Stromal cell of bone marrow (primary cell): Measurements from ENCODE around the gene KCTD7.
"Not testable (repeated sequence)": the region's sequence is repeated elsewhere in the genome, so short reads cannot be mapped to it uniquely, and the experiment has no call there.

Source experiments
- DNase-seq: peaks from one replicate; pipeline ENCODE4 v3.0.0-alpha.2; 2012; ENCODE audit warnings: low read depth

KCTD7 gene

DNA sequence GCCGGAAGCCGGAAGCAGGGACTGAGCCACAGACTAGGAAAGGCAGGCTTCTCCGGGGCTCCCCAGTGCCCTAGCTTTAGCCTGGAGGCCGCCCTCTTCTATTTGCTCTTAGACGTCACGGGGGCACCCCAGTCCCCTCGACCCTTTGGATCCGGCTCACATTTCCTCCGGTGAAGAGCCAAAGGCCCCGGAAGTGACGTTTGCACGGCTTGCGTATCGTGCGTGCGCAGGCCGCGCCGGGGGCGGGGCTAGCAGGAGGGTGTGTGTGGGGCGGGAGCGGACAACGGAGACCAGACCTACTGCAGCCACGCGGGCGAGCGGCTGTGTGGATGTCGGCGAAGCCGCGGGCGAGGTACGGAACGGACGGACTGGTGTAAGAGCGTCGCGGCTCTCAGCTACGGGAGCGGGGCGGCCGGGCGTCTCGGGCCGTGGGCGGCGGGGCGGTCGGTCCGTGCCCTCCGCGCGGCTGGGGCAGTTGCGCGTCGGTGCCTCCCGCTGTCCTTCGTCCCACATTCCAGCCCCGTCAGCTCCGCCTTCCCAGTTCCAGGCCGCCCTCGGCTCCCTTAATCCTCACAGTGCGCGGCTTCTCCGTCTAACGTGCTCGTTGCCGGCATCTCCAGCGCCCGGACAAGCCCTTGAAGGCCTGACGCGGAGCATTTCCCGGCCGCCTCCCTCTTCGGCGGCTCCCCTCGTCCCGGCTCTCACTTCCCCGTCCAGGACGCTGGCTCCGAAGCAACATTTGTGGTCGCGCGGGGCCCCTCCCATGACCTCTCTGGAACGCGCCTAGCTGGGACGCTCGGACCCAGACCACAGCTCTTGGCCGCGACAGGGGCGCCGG lies 25.8 kb downstream of the KCTD7 start:
- peak; percentile 96 for DNase-seq

DNA sequence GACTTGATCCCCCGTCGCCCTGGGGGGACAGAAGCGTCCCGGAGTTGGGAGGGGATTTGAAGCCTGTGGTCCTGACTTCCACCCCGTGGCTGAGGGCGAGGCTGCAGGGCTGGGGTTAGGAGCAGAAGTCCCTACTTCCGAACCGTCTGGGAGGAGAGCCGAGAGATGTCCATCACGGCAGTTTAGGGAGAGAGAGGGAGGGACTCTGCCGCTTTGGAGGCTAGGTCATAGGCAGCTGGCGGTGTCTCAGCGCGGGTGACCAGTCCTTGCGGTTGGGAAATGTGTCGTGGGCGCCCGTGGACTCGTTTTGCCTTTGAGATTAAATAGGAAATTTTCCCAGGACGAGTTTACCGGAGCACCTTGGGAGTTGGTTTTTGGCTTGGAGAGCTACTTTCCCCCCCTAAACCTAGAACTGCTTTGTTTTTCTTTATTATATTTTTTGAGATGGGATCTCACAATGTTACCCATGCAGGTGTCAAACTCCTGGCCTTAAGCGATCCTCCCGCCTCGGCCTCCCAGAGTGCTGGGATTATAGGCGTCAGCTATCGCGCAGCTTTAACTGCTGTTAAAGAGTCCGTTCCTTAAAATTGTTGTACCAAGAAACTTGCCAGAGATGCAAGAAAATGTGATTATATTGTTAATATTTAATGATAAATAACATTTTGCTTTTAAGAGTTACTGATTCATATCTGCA lies 26.6 kb downstream of the KCTD7 start:
- not testable (repeated sequence) for DNase-seq

DNA sequence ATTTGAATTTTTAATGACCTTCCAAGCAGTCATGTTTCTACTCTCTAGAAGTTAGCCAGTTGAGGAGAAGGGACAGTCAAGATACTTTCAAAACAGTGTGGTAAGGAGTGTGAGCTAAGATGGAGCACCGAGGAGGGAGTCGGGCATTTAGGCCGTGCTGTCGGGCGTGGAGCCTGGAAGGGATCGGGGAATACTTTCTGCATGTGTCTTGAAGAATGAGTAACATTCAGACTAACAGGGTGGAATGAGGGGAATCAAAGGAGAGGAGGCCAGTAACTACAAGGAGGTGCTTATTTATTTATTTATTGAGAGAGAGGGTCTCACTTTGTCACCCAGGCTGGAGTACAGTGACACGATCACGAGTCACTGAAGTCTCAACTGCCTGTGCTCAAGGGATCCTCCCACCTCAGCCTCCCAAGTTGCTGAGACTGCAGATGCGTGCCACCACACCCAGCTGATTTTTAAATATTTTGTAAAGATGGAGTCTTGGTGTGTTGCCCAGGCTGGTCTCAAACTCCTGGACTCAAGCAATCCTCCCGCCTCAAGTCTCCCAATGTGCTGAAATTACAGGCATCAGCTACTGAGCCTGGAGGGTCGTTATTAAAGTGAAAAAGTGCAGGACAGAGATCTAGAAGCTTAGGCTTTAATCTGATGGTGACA lies 27.3 kb downstream of the KCTD7 start:
- not testable (repeated sequence) for DNase-seq

DNA sequence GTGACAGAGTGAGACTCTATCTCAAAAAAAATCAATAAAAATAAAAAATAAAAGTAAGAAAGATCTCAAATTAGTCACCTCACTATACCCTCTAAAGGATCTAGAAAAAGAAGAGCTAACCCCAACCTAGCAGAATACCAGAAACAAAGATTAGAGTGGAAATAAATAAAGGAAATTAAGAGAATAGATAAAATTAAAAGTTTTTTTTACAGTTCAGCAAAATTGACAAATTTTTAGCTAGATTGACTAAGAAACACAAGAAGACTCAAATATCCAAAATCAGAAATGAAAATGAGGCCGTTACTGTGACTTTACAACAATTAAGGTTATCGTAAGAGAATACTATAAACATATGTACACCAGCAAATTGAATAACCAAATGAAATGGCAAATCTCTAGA lies 29.1 kb downstream of the KCTD7 start:
- DNase-seq = no peak

DNA sequence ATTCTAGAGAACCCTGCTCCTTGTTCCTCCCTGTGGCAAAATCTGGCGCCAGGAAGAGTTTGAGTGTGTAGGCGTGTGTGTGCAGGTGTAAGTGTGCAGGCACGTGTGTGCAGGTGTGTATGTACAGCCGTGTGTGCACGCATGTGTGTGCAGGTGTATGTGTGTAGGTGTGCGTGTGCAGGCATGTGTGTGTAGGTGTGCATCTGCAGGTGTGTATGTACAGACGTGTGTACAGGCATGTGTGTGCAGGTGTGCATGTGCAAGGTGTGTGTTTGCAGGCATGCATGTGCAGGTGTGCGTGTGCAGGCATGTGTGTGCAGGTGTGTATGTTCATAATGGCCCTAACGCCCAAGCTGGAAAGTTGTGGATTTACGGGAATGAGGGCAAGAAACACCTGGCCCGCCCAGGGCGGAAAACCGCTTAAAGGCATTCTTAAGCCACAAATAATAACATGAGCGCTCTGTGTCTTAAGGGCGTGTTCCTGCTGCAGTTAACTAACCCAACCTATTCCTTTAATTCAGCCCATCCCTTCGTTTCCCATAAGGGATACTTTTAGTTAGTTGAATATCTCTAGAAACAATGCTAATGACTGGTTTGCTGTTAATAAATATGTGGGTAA lies 34.1 kb downstream of the KCTD7 start:
- DNase-seq = no peak

DNA sequence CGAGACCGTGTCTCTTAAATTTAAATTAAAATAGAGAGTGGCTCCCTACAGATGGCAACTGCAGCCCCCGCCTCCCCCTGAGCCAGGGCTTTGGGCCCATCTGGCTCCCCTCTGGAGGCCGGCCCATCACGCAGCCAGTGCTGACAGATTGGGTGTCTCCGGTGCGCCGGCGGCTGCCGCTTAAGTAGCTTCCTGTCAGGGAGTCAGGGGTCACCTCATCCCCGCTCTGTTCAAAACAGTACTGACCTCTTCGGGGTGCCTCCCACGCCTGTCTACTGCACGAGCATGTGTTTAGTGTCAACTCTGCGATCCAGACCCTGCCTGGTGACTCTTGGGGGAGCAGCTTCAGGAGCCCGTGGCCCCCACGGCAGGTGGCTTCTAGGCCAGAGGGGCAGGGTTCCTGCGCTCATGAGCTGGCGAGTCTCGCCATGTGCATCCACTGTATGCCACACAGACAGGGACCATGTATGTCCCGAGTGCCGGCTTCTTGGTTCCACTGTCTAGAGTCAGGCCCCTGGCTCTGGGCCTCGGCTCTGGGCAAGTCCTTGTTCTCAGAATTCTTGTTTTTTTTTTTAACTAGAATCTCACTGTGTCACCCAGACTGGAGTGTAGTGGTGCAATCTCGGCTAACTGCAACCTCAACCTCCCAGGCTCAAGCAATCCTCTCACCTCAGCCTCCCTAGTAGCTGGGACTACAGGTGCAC lies 36.1 kb downstream of the KCTD7 start:
- no peak for DNase-seq

DNA sequence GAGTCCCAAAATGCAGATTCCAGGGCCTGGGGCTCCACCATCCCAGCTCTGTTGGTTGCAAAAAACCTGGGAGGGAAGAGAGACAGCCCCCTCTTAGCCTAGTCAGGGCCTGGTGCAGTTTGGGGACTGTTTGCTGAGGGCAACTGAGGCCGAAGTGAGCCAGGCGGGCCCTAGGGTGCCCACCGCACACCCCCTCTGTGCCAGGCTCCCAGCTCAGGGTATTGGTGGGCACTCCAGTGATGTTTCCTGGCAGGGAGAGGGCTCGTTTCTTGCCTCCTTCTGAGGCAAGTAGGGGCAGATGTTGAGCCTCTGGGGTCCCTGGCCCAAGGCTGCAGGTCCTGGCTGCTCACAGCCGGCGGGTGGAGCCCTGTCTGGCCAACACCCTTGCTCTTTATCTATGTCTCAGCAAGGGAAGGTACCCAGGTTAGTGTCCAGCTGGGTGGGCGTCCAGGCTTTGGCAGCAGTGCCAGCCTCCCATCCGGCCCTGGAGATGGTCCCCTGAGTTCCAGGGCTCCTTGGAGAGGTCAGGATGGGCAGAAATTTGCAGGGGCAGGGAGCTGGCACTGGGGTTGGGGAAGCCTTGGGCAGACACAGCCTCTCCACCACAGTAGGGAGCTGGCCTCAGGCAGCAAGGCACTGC lies 37.8 kb downstream of the KCTD7 start:
- no peak for DNase-seq

DNA sequence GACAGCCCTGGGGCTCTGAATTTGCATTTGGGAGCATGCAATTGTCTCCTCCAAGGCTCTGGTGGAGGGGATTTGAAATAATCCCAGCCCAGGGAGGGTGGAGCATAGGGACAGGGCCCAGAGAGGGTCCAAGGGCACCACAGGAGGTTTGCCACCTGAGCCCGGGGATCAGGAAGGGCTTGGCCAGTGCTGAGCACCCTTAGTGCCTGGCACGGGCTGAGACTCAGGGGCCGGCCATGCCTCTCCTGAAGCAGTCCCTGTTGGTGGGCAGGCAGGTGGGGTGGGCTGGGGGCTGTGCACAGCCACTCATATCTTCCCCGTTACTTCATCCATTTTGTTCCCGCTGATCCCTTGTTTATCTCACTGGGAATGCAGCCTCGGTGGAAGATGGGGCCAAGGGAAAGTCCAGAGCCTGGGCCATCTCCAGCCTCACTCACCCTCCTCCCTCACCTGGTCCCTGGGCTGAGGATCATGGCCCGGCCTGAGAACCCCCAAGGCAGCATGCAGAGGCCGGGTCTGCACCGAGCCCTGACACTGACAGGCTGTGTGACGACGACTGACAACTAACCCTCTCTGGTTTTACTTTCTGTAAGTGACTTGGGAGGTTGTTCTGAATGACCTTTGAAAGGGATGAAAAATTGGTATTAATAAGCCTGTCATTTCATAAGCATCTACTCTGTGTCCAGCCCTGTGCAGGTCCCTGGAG lies 38.5 kb downstream of the KCTD7 start:
- no peak for DNase-seq

DNA sequence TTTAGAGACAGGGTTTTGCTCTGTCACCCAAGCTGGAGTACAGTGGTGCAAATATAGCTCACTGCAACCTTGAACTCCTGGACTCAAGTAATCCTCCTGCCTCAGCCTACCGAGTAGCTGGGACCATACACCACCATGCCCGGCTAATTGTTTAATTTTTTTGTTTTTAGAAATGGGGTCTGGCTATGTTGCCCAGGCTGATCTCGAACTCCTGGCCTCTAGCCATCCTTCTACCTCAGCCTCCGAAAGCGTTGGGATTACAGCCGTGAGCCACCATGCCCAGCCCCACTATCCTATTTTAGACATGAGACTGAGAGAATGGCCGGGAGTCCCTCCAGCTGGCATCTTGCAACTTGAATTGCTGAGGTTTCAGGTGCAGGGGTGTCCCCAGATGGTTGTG lies 39.4 kb downstream of the KCTD7 start:
- no peak for DNase-seq

DNA sequence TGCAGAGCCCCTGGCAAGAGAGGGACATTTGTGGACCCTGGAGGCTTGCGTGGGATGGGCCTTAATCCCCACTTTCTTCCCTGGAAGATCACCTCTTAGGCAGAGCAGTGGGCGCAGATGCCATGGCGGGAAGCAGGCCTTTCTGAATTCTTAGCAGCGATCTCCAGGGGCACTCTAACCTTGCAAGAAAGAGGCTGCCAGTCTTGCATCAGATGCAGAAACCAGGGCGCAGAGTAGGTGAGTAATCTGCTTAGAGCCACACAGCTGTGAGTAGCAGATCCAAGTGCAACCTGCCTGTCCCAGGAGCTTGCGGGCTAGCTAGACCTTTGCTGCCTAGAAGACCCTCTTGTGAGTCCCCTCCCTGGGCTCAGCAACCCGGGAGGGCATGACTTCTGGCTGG lies 40.0 kb downstream of the KCTD7 start:
- no peak for DNase-seq

DNA sequence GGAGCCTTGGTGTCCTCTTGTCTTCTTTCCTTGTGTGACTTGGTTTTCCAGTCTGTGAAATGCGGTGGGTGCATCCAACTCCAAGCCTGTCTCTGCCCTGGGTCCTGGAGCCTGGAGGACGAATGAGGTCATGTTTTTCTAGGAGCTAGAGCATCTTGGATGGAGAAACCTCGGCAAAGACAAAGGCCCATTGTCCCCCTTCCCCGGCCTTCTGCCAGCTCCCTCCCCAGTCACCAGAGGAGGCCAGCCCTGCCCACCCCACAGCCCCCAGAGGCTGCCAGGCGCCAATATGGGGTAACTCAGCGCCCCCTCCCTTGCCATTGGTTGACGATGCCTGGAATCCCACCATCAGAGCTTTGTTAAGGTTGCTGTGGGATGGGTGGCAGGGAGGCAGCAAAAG lies 40.4 kb downstream of the KCTD7 start:
- no peak for DNase-seq

DNA sequence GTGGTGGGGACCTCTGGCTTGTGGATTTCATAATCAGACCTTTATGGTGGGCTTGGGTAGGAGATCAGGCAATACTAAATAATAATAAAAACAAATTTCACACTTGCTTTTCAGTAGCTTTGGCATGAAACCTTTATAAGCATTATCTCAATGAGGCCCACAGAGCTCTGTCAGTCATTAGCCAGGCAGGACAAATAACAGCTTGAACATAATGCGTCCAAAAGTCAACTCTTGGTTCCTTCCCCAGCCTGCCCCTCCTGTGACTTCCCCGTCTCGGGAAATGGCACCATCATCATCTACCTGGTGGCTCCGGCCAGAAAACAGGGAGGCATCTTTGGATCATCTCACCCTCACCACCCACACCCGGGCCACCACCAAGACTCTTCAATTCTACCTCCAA lies 40.8 kb downstream of the KCTD7 start:
- no peak for DNase-seq

DNA sequence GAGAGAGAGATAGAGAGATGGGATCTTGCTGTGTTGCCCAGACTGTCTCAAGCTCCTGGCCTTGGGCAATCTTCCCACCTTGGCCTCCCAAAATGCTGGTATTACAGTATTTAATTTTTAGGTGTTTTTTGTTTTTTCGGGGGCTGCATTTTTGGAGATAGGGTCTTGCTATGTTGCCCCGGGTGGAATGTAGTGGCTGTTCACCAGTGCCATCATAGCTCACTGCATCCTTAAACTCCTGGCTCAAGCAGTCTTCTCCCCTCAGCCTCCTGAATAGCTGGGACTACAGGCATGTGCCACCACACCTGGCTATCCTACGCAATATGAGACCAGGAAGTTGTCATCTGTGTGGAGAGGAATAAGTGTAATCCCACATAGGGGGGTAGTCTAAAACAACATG lies 42.4 kb downstream of the KCTD7 start:
- DNase-seq = no peak

DNA sequence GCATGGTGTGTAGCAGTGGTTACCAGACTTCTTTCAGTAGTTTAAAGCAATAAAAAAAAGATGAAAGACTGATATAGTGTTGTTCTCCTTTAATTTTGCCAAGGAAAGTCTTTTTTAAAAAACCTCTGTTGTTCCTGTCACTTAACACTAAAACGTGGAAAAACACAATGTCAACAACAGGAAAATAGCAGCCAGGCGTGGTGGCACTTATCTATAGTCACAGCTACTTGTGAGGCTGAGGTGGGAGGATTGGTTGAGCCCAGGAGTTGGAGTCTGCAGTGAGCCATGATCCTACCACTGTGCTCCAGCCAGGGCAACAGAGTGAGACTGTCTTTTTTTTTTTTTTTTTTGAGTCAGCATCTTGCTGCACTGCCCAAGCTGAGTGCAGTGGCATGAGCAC lies 42.8 kb downstream of the KCTD7 start:
- not testable (repeated sequence) for DNase-seq

DNA sequence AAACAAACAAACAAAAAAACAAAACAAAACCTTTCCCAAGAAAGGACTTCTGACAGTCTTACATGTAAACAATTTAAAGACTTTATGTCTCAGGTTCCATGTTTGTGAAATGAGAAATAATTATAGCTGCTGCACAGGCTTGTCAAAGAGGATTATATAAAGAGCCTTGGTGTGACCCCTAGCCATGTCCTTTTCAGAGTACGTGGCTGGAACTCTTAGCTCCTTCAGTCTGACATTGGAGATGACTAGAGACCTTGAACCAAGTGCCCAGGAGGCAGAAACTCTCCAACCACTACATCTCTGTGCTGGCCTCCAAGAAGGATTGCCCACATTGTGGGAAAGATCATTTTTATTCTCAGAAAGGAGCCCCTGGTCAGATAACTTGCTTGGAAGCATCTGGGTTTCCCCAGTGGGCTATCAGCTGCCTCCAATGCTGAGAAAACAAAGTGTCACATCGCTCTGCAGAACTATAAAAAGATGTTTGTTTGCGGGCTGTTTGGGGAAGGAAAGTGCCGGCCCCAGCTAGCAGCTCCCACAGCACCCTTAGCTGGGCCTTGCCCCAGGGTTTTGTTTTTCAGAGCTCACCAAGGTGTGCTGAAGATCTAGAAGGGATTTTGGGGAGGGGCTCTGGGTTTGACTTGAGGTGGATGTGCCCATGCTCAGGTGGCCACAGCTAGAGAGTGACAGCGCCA lies 43.9 kb downstream of the KCTD7 start:
- DNase-seq = not testable (repeated sequence)

DNA sequence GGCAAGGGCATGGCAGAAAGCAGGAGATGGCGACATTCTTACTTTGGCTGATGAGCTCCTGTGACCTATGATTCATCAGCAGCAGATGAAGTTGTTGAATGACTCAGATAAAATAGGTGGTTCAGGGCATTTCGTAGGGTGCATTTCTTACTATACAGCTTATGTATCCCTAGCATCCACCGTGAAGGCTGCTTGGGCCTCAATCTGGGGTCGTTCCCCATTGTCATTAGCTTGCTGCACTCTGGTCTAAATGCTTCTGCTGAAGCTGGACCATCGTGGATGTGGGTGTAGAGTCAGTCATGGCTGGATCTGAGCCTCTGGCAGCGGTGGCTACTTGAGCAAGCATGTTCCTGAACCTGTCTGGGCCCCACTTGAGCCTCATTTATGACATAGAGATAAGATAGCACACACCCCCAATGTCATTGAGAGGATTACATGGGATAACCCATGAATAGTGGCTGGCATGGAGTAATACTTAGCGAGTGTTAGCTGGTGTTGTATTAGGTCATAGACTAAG lies 44.5 kb downstream of the KCTD7 start:
- DNase-seq = not testable (repeated sequence)

DNA sequence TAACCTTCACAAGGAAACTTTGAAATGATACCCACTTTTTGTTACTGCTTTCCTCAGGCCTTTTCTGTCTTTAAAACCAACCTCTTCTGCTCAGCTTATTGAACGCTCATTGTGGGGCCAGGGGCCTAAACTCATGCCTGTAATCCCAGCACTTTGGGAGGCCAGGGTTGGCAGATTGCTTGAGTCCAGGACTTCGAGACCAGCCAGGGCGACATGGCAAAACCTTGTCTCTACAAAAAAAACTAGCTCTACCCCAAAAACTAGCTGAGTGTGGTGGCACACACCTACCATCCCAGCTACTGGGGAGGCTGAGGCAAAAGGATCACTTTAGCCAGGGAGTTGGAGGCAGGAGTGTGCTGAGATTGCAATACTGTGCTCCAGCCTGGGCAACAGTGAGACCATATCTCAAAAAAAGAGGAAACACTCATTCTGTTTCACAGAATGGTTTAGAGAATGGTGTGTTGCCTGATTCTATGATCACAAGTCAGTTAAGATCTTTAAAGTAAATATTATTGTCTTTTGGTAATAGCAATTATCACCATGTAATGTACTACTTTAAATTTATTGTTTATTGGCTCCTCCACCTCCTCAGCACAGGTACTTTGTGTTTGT lies 51.1 kb downstream of the KCTD7 start:
- no peak for DNase-seq

DNA sequence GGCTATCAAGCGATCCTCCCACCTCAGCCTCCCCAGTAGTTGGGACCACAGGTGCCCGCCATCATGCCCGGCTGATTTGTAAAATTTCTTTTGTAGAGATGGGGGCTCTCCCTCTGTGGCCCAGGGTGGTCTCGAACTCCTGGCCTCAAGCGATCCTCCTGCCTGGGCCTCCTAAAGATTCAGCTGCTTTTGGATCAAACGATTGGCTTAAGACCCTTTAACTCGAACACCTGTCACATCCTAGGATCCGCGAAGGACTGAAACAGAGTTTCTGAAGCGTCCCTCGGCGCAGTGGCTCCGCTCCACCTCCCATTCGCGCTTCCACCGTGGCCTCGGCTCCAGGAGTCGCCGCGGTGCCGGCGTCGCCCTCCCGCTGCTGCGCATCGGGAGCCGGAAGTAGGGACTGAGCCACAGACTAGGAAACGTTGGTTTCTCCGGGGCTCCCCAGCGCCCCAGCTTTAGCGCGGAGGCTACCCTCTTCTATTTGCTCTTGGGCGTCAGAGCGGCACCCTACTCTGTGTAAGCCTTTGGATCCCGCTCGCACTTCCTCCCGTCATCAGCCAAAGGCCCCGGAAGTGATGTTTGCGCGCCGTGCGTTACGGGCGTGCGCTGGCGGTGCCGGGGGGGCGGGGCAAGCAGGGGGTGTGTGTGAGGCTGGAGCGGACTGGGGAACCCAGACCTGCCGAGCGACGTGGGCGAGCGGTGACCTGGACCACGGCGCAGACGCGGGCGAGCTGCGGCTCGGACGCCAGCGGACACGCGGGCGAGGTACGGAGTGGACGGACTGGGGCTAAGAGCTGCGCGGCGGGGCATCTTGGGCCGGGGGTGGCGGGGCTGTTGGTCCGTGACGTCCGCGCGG lies 53.0 kb downstream of the KCTD7 start:
- DNase-seq = peak; percentile 90
